Measurements from ENCODE around the gene ELOVL5. TPM values are rescaled to one million over a fixed set of nuclear protein-coding genes. Genes with fewer than 3 reads are reported as not detected.

ELOVL5 gene
- total RNA-seq, 1 experiment from 2014 or later = 218 TPM

- ChIA-PET CTCF (no interaction called here), POLR2A (interaction anchor here (0.6 to 1.3 kb wide), 6 partner anchors 10 to 865 kb away, joined by 3 to 14 read pairs (median 4); no protein-coding TSS in a partner anchor)
- intact Hi-C loops (cut with micrococcal nuclease; ENCODE audit: unreplicated experiment) = no loop called here
- ATAC-seq (peak; percentile 96), DNase-seq (ENCODE audit: low read depth, low spot score) (peak; percentile 61)
- in situ Hi-C loops (cut with HindIII; ENCODE audit: low pct_unique_long_range_greater_than_20kb, low sequenced_read_pairs) = no loop called here
- peaks cover 44% of the 10 kb centered on the region for H3K4me1 ChIP-seq (ENCODE audit: control insufficient read depth, insufficient read depth, low read length)
- H3K4me3 ChIP-seq (ENCODE audit: low read depth in 2 of 2, low read length in 2 of 2) = peak overlapping the region; percentile 51 to 62
- no peaks in the 10 kb centered on the region for H3K36me3 ChIP-seq (ENCODE audit: control insufficient read depth, insufficient read depth, low read length)
- H3K27me3 ChIP-seq (ENCODE audit: control insufficient read depth, insufficient read depth, low read length) = no peaks in the 10 kb centered on the region
- BruUV-seq (replicated peaks) = no TSS peak
- peak; percentile 64; the same call in 1 of the 2 replicates for TF ChIP-seq POLR2AphosphoS5 (IDR thresholded peaks at IDR 0.05; ENCODE audit: low read depth, low read length)
- peak; percentile 69; the same call in 1 of the 2 replicates for TF ChIP-seq SIN3A (IDR thresholded peaks at IDR 0.05; ENCODE audit: borderline replicate concordance, insufficient read depth, low read depth, low read length)
- TF ChIP-seq TCF7L2 (IDR thresholded peaks at IDR 0.05; ENCODE audit: low read depth, low read length) = peak; percentile 50; the same call in 1 of the 2 replicates
- TF ChIP-seq CTCF (IDR thresholded peaks at IDR 0.05) = no peak
- TF ChIP-seq REST (IDR thresholded peaks at IDR 0.05; ENCODE audit: insufficient read depth in 1 of 2, low read depth in 2 of 2, low read length in 1 of 2) = no peak
- H3K27ac ChIP-seq (ENCODE audit: low read length) = peak overlapping the region; percentile 100
- no peaks in the 10 kb centered on the region for H3K9me3 ChIP-seq (ENCODE audit: control insufficient read depth, insufficient read depth, low read depth, low read length)
These were observed 10.5 kb upstream of the ELOVL5 start for GRCh38 chr6:53359095-53359842.

GRCh38 chr6:53358440-53359094 lies 9.8 kb upstream of the ELOVL5 start:
- Histone ChIP-seq H3K4me1 (ENCODE audit: control insufficient read depth, insufficient read depth, low read length) (peaks cover 44% of the 10 kb centered on the region), H3K27ac (ENCODE audit: low read length) (peak overlapping the region; percentile 100), H3K4me3 (ENCODE audit: low read depth in 2 of 2, low read length in 2 of 2) (peak overlapping the region; percentile 51 to 62), H3K9me3 (ENCODE audit: control insufficient read depth, insufficient read depth, low read depth, low read length) (no peaks in the 10 kb centered on the region), H3K27me3 (ENCODE audit: control insufficient read depth, insufficient read depth, low read length) (no peaks in the 10 kb centered on the region), H3K36me3 (ENCODE audit: control insufficient read depth, insufficient read depth, low read length) (no peaks in the 10 kb centered on the region)
- BruUV-seq (replicated peaks) = TSS peak; percentile 98
- ChIA-PET POLR2A (interaction anchor here (0.6 kb wide), 1 partner anchor 35 kb away, joined by 5 read pairs; no protein-coding TSS in a partner anchor), CTCF (no interaction called here)
- ATAC-seq (peak; percentile 10), DNase-seq (ENCODE audit: low read depth, low spot score) (peak; percentile 17)
- in situ Hi-C loops (cut with HindIII; ENCODE audit: low pct_unique_long_range_greater_than_20kb, low sequenced_read_pairs) (no loop called here), intact Hi-C loops (cut with micrococcal nuclease; ENCODE audit: unreplicated experiment) (no loop called here)
- no peak for TF ChIP-seq CTCF (IDR thresholded peaks at IDR 0.05)
- TF ChIP-seq POLR2AphosphoS5 (IDR thresholded peaks at IDR 0.05; ENCODE audit: low read depth, low read length) = no peak
- TF ChIP-seq REST (IDR thresholded peaks at IDR 0.05; ENCODE audit: insufficient read depth in 1 of 2, low read depth in 2 of 2, low read length in 1 of 2) = no peak
- no peak; the same call in 1 of the 2 replicates for TF ChIP-seq TCF7L2 (IDR thresholded peaks at IDR 0.05; ENCODE audit: low read depth, low read length)
- no peak for TF ChIP-seq SIN3A (IDR thresholded peaks at IDR 0.05; ENCODE audit: borderline replicate concordance, insufficient read depth, low read depth, low read length)
